ENCODE results near the gene CPM.
"Not testable (repeated sequence)": the region's sequence is repeated elsewhere in the genome, so short reads cannot be mapped to it uniquely, and the experiment has no call there.

Gene CPM

GRCh38 chr12:68824131-68824530, 108.8 kb downstream of the CPM start:
- DNase-seq, result no peak

DNA sequence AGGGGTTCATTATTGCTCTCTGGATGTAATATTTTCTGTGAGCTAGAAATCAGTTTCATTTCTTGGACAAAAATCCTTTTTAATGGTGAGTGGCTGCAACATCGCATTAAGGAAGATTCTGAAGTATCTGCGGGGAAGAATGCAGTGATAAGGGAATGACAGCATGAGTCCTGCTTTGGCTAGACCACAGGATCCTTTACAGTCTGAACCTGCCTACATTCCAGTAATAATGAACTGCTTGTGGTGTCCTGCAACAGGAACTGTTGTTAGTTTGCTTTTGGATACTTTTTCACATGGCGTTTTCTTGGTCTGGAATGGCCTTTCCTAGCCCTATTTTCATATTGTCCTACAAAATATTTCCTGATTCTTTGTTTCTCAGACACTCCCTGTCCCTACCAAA, 109.3 kb downstream of the CPM start:
- no peak for DNase-seq

DNA sequence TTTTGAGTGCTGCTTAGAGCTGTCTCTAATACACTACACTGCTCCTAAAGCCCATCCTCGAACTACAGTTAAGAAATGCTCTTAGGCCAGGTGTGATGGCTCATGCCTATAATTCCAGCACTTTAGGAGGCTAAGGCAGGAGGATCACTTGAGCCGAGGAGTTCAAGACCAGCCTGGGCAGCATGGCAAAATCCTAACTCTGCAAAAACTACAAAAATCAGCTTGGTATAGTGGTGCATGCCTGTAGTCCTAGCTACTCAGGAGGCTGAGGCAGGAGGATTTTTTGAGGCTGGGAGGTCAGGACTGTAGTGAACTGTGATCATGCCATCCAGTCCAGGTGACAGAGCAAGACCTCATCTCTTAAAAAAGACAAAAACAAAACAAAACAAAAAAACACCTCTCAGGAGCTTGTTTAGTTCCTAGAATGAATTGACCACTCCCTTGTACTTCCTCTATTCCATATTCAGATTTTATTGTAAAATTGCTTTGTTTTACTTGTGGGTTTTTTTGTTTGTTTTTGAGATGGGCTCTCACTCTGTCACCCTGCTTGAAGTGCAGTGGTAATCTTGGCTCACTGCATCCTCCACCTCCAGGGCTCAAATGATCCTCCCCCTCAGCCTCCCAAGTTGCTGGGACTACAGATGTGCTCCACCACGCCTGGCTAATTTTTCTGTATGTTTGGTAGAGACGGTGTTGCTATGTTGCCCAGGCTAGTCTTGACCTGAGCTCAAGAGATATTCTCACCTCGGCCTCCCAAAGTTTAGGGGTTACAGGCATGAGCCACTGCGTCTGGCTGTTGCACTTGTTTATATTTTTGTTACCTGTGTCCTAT, 111.4 kb downstream of the CPM start:
- DNase-seq, result no peak

DNA sequence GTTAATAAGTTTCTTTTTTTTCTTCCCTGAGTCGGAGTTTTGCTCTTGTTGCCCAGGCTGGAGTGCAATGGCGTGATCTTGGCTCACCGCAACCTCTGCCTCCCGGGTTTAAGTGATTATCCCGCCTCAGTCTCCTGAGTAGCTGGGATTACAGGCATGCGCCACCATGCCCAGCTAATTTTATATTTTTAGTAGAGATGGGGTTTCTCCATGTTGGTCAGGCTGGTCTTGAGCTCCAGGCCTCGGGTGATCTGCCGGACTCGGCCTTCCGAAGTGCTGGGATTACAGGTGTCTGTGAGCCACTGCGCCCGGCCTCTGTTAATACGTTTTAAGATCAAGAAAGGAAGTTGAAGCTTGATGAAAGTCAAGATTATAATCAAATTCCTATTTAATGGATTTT, 113.5 kb downstream of the CPM start:
- not testable (repeated sequence) for DNase-seq

- DNase-seq, result no peak
These were observed 116.8 kb downstream of the CPM start for GRCh38 chr12:68815928-68816800.

DNA sequence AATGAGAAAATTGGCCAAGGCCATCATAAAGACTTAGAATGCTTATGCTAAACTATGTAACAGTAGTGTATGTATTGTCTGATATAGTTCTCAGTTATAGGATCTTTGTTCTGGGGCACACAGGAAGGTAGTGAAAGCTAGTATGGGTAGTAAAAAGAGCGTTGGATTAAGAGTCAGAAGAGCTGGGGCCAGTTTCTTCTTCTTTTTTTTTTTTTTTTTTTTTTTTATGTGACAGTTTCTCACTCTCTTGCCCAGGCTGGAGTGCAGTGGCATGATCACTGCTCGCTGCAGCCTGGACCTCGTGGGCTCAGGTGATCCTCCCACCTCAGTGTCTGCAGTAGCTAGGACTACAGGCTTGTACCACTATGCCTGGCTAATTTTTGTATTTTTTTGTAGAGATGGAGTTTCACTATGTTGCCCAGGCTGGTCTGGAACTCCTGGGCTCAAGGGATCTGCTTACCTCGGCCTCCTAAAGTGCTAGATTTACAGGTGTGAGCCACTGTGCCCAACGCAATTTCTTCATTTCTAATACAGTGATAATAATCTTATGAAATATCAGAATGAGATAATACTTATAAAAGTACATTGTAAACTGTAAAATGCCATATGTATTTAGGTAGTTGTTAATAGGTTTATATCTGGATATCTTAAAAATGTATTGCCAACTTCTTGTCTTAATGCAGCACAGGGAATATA, 117.6 kb downstream of the CPM start:
- no peak for DNase-seq

- no peak for DNase-seq
These were observed 118.3 kb downstream of the CPM start for GRCh38 chr12:68814490-68815231.

- no peak for DNase-seq
These were observed 119.8 kb downstream of the CPM start for GRCh38 chr12:68813242-68813593.

DNA sequence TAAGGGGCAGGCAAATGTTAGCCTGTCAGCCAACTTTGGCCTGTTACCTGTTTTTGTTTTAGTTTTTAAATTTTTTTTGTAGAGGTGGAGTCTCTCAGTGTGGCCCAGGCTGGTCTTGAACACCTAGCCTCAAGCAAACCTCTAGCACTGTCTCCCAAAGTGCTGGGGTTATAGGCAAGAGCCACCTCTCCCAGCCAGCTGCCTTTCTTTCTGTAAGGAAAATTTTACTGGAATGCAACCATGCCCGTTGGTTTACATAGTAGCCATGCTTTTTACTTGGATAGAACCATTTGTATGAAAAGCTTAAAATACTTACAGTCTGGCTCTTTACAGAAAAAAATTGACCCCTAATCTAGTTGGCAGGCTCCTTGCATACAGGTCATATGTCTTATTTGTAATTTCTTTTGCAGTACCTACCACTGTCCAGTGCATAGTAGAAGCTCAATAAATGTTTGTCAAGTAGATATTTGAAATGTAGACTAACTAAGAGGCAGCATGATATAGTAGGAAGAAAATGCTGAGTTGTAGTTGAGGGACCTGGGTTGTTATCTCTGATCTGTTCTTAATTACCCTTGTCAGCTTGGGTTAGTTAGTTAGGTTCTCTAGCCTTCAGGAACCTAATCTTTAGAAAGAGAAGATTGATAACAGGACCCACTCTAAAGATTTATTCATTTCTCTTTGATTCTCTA, 120.3 kb downstream of the CPM start:
- no peak for DNase-seq

DNA sequence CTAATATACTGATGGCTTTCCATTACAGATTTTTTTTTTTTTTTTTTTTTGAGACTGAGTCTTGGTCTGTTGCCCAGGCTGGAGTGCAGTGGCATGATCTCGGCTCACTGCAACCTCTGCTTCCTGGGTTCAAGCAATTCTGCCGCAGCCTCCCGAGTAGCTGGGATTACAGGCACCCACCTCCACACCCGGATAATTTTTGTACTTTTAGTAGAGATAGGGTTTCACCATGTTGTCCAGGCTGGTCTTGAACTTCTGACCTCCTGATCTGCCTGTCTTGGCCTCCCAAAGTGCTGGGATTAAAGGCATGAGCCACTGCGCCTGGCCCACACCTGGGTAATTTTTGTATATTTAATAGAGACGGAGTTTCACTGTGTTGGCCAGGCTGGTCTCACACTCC, 121.4 kb downstream of the CPM start:
- DNase-seq, result not testable (repeated sequence)

- DNase-seq, result not testable (repeated sequence)
These were observed 123.0 kb downstream of the CPM start for GRCh38 chr12:68810027-68810389.

- no peak for DNase-seq
These were observed 123.6 kb downstream of the CPM start for GRCh38 chr12:68809190-68810026.

DNA sequence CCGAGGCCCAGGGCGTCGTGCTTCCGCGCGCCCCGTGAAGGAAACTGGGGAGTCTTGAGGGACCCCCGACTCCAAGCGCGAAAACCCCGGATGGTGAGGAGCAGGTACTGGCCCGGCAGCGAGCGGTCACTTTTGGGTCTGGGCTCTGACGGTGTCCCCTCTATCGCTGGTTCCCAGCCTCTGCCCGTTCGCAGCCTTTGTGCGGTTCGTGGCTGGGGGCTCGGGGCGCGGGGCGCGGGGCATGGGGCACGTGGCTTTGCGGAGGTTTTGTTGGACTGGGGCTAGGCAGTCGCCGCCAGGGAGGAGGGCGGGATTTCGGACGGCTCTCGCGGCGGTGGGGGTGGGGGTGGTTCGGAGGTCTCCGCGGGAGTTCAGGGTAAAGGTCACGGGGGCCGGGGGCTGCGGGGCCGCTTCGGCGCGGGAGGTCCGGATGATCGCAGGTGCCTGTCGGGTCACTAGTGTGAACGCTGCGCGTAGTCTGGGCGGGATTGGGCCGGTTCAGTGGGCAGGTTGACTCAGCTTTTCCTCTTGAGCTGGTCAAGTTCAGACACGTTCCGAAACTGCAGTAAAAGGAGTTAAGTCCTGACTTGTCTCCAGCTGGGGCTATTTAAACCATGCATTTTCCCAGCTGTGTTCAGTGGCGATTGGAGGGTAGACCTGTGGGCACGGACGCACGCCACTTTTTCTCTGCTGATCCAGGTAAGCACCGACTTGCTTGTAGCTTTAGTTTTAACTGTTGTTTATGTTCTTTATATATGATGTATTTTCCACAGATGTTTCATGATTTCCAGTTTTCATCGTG, 124.4 kb downstream of the CPM start:
- peak; percentile 74 for DNase-seq

DNA sequence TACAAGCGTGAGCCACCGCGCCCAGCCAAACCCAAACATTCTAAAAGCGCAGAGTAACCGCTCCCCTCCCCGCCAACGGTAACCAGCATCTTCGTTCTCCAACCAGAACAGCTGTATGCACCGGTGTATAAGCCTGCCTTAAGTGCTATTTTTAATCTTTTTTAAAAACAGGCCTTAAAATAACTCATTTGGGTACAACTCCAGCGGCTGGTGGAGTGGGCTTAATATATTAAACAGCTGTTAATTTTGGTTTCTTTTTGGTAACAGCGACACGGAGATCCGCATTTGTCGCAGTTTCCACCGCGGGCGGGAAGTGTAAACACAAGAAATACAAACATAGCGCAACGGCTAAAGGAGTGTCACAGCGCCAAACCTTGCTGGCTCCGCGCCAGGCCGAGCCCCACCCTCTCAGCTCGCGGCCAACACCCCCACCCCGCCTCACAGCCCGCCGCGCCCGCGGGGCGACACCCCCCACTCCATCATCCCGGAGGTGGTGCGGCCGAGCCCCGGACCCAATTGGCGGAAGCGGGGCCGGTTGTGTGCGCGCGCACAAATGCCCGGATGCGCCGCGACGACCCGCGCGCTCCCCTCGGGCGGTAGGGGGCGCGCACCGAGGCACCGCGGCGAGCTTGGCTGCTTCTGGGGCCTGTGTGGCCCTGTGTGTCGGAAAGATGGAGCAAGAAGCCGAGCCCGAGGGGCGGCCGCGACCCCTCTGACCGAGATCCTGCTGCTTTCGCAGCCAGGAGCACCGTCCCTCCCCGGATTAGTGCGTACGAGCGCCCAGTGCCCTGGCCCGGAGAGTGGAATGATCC, 125.2 kb downstream of the CPM start, which contains the start of gene MDM2:
MDM2 (plus strand) TSS at position 602 of the 812 bp plus-strand sequence. CDS start 301 bp downstream, outside the sequence.
- peak; percentile 64 for DNase-seq

DNA sequence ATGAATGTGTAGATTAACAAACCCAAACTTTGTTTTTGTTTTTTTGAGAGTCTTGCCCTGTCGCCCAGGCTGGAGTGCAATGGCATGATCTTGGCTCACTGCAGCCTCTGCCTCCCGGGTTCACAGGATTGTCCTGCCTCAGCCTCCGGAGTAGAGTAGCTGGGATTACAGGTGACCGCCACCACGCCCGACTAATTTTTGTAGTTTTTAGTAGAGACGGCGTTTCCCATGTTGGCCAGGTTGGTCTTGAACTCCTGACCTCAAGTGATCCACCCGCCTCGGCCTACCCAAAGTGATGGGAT, 125.7 kb downstream of the CPM start:
- not testable (repeated sequence) for DNase-seq

- no peak for DNase-seq
These were observed 126.3 kb downstream of the CPM start for GRCh38 chr12:68806488-68807237.

GRCh38 chr12:68805592-68806120, 127.3 kb downstream of the CPM start:
- no peak for DNase-seq

All from NCI-H1694 treated with DMSO at 0.1 percent for 48 hours (cell line).